Activated T-cell treated with anti-CD3 and anti-CD28 coated beads, Interleukin-2, amount 50 U/mL, for 24 hours (primary cell): ENCODE results near the gene MUC20.
"Not testable (repeated sequence)": the region's sequence is repeated elsewhere in the genome, so short reads cannot be mapped to it uniquely, and the experiment has no call there.

Source experiments
- DNase-seq: peaks from one replicate; pipeline ENCODE4 v3.0.0-alpha.2; 2020
- H3K27ac Mint-ChIP-seq: 2 replicates; pipeline ENCODE4 v1.8.0; 2020; ENCODE audit warnings: mild to moderate bottlenecking, mixed read lengths
- H3K27me3 Mint-ChIP-seq: 2 replicates; pipeline ENCODE4 v1.8.0; 2020; ENCODE audit warnings: mixed read lengths
- H3K36me3 Mint-ChIP-seq: 2 replicates; pipeline ENCODE4 v1.8.0; 2020; ENCODE audit warnings: low read depth, mixed read lengths
- H3K4me1 Mint-ChIP-seq: 2 replicates; pipeline ENCODE4 v1.8.0; 2020; ENCODE audit warnings: low read depth, mixed read lengths
- H3K4me3 Mint-ChIP-seq: 2 replicates; pipeline ENCODE4 v1.8.0; 2020; ENCODE audit warnings: mild to moderate bottlenecking, moderate library complexity, mixed read lengths
- H3K9me3 Mint-ChIP-seq: 2 replicates; pipeline ENCODE4 v1.8.0; 2020; ENCODE audit warnings: mixed read lengths

Gene MUC20

DNA sequence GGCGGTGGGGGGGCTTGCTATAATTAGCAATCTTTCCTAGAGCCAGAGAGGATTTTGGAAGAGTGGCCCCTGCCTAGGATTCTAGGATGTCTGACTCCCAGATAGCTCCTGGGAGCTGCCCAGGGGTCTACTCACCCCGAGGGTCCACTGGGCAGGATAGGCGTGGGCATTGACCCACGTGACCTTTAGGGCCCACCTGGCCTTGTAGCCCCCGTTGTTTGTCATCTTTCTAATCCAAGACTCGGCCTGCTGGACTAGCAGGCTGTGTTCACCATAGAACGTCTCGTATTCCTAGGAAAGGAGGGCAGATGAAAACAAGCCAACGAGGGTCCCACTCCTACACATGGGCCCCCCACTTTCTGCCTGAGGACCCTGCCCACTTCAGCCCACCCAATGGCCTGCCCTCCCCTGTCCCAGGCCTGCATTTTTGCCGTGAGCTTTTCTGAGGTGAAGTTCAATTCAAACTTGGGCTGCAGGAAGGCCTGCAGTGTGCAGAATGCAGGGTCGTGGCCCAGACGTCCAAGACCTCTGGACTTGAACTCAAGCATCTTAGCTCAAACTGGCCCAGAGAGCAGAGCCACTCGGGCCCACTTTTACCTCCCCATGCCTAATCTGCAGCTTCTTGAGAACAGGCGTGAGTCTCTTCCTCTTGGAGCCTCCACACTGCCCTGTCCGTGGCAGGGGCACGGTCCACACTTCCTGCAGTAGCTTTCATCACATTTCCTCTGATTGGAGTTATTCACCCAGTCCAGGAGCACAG lies 49.5 kb downstream of the MUC20 start:
- Mint-ChIP-seq H3K4me1 (no peaks in the 10 kb centered on the region), H3K27ac (peak overlapping the region; percentile 40), H3K27me3 (no peaks in the 10 kb centered on the region), H3K4me3 (no peak overlapping the region), H3K9me3 (no peaks in the 10 kb centered on the region), H3K36me3 (no peaks in the 10 kb centered on the region)
- DNase-seq = no peak

DNA sequence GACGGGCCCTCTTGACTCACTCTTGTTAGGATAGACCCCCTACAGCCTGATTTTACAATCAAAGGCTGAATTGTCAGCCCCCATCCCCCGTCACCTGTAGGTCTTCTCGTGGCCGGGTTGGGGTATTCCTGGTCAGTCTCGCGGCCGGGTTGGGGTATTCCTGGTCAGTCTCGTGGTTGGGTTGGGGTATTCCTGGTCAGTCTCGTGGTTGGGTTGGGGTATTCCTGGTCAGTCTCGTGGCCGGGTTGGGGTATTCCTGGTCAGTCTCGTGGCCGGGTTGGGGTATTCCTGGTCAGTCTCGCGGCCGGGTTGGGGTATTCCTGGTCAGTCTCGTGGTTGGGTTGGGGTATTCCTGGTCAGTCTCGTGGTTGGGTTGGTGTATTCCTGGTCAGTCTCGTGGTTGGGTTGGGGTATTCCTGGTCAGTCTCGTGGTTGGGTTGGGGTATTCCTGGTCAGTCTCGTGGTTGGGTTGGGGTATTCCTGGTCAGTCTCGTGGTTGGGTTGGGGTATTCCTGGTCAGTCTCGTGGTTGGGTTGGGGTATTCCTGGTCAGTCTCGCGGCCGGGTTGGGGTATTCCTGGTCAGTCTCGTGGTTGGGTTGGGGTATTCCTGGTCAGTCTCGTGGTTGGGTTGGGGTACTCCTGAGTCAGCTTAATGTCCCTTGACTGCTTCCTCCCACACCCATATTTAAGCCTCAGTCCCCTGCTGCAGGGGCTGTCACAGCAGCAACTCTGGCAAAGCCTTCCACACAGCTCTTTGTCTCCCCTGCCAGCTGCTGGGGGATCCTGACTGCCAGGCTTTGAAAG lies 50.3 kb downstream of the MUC20 start:
- H3K4me3 Mint-ChIP-seq, H3K9me3 Mint-ChIP-seq, H3K27me3 Mint-ChIP-seq, DNase-seq, H3K4me1 Mint-ChIP-seq, H3K36me3 Mint-ChIP-seq: not testable (repeated sequence)
- H3K27ac Mint-ChIP-seq = peak overlapping the region; percentile 69

GRCh38 chr3:195771646-195772300 lies 51.0 kb downstream of the MUC20 start:
- Mint-ChIP-seq H3K9me3 (no peaks in the 10 kb centered on the region), H3K36me3 (no peaks in the 10 kb centered on the region), H3K4me1 (no peaks in the 10 kb centered on the region), H3K27me3 (no peaks in the 10 kb centered on the region), H3K27ac (peak overlapping the region; percentile 69), H3K4me3 (no peak overlapping the region)
- no peak for DNase-seq

DNA sequence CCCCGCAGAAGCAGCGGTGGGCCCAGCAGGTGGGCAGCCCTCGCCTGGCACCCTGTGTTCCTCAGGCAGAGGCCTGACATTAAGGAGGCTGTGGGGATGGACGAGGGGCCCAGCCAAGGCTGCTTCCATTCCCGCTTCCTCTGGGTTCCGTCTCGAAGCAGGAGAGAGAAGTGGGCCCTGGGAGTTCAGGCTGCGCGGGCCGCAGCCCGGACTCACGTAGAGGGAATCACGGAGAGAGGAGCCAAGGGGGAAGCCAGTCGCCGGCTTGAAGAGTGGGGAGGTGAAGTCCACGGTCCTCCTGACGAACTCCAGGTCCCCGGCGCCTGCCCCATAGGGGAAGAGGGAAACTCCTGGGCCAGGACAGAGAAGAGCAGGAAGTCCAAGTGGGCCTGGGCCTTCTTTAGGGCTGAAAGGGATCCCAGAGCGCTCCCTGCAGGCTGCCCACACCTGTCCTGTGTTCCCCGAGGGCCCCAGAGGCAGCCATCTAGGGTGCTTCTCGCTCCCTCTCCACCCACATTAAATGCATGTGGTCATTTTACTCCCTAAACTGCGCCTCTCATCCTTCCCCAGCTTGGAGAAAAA lies 53.3 kb downstream of the MUC20 start:
- H3K36me3 Mint-ChIP-seq = no peaks in the 10 kb centered on the region
- H3K27me3 Mint-ChIP-seq = no peaks in the 10 kb centered on the region

GRCh38 chr3:195774917-195775316 lies 54.1 kb downstream of the MUC20 start:
- no peak overlapping the region for H3K4me3 Mint-ChIP-seq
- H3K27ac Mint-ChIP-seq = no peak overlapping the region
- H3K27me3 Mint-ChIP-seq = no peaks in the 10 kb centered on the region
- DNase-seq = no peak
- no peaks in the 10 kb centered on the region for H3K4me1 Mint-ChIP-seq
- peaks cover 10% of the 10 kb centered on the region for H3K9me3 Mint-ChIP-seq
- H3K36me3 Mint-ChIP-seq = no peaks in the 10 kb centered on the region

More for the DNA sequence above, 53.3 kb downstream of the MUC20 start:
- no peaks in the 10 kb centered on the region for H3K4me1 Mint-ChIP-seq
- DNase-seq = no peak
- H3K4me3 Mint-ChIP-seq = no peak overlapping the region
- H3K27ac Mint-ChIP-seq = no peak overlapping the region
- peaks cover 9% of the 10 kb centered on the region for H3K9me3 Mint-ChIP-seq

GRCh38 chr3:195777975-195778374 lies 57.2 kb downstream of the MUC20 start:
- no peaks in the 10 kb centered on the region for H3K36me3 Mint-ChIP-seq
- H3K4me3 Mint-ChIP-seq = no peak overlapping the region
- no peaks in the 10 kb centered on the region for H3K27me3 Mint-ChIP-seq
- H3K4me1 Mint-ChIP-seq = peaks cover 23% of the 10 kb centered on the region
- no peak for DNase-seq
- H3K27ac Mint-ChIP-seq = no peak overlapping the region
- peaks cover 36% of the 10 kb centered on the region for H3K9me3 Mint-ChIP-seq

- Mint-ChIP-seq H3K4me1 (peaks cover 47% of the 10 kb centered on the region), H3K27ac (peak overlapping the region; percentile 48), H3K36me3 (peaks cover 10% of the 10 kb centered on the region), H3K9me3 (peaks cover 61% of the 10 kb centered on the region)
- H3K27me3 Mint-ChIP-seq, DNase-seq, H3K4me3 Mint-ChIP-seq: not testable (repeated sequence)
These were observed 60.5 kb downstream of the MUC20 start for GRCh38 chr3:195781236-195781635.
